Activated CD4-positive, alpha-beta T cell treated with anti-CD3 and anti-CD28 coated beads, Interleukin-2, amount 50 U/mL, for 16 hours (primary cell): Measurements from ENCODE around the gene CREB3L2.

Experiments
- DNase-seq: peaks from one replicate; pipeline ENCODE4 v3.0.0-alpha.2; 2020

The CREB3L2 gene

GRCh38 chr7:137967143-137968018 is 34.5 kb downstream of the CREB3L2 start:
- no peak for DNase-seq

- DNase-seq, result no peak
Measured at GRCh38 chr7:137966641-137967142, 35.2 kb downstream of the CREB3L2 start.

- no peak for DNase-seq
Measured at GRCh38 chr7:137965942-137966640, 35.8 kb downstream of the CREB3L2 start.

- no peak for DNase-seq
Measured at GRCh38 chr7:137964824-137965545, 36.9 kb downstream of the CREB3L2 start.

GRCh38 chr7:137962875-137963507 is 38.9 kb downstream of the CREB3L2 start:
- DNase-seq, result no peak

GRCh38 chr7:137962491-137962874 is 39.4 kb downstream of the CREB3L2 start:
- DNase-seq, result no peak

GRCh38 chr7:137961200-137962177 is 40.4 kb downstream of the CREB3L2 start:
- DNase-seq, result peak; percentile 66

GRCh38 chr7:137960020-137960419 is 41.9 kb downstream of the CREB3L2 start:
- no peak for DNase-seq

- no peak for DNase-seq
Measured at GRCh38 chr7:137958470-137959431, 43.1 kb downstream of the CREB3L2 start.

GRCh38 chr7:137957887-137958286 is 44.0 kb downstream of the CREB3L2 start:
- DNase-seq, result no peak

- no peak for DNase-seq
Measured at GRCh38 chr7:137956591-137956990, 45.3 kb downstream of the CREB3L2 start.

GRCh38 chr7:137956183-137956582 is 45.7 kb downstream of the CREB3L2 start:
- DNase-seq, result no peak

- no peak for DNase-seq
Measured at GRCh38 chr7:137954614-137955013, 47.3 kb downstream of the CREB3L2 start.

GRCh38 chr7:137953665-137954470 is 48.0 kb downstream of the CREB3L2 start:
- no peak for DNase-seq

GRCh38 chr7:137953043-137953664 is 48.7 kb downstream of the CREB3L2 start:
- DNase-seq, result no peak

GRCh38 chr7:137952426-137952805 is 49.5 kb downstream of the CREB3L2 start:
- no peak for DNase-seq

- DNase-seq, result no peak
Measured at GRCh38 chr7:137951700-137952425, 50.0 kb downstream of the CREB3L2 start.

GRCh38 chr7:137950967-137951366 is 50.9 kb downstream of the CREB3L2 start:
- no peak for DNase-seq
